22Rv1 (cell line): ENCODE data around the gene KRTAP5-2.
"Not testable (repeated sequence)": the region's sequence is repeated elsewhere in the genome, so short reads cannot be mapped to it uniquely, and the experiment has no call there.

ENCODE experiments used
- H3K27ac ChIP-seq: fragments of 450-650 bp; 2 replicates; pipeline ENCODE4 v1.5.1; 2017
- ZFX ChIP-seq: fragments of 450-650 bp; IDR thresholded peaks from 2 replicates; pipeline ENCODE4 v1.6.1; 2017; ENCODE audit warnings: antibody characterized with exemption, borderline replicate concordance
- TF ChIP-seq, protein P1 (sequence below): fragments of 450-650 bp; IDR thresholded peaks from 2 replicates; pipeline ENCODE4 v1.5.1; 2017; ENCODE audit warnings: mild to moderate bottlenecking

The KRTAP5-2 gene

GRCh38 chr11:1592628-1593027 is 5.5 kb downstream of the KRTAP5-2 start:
- no peak overlapping the region for H3K27ac ChIP-seq
- TF ChIP-seq, protein P1, sequence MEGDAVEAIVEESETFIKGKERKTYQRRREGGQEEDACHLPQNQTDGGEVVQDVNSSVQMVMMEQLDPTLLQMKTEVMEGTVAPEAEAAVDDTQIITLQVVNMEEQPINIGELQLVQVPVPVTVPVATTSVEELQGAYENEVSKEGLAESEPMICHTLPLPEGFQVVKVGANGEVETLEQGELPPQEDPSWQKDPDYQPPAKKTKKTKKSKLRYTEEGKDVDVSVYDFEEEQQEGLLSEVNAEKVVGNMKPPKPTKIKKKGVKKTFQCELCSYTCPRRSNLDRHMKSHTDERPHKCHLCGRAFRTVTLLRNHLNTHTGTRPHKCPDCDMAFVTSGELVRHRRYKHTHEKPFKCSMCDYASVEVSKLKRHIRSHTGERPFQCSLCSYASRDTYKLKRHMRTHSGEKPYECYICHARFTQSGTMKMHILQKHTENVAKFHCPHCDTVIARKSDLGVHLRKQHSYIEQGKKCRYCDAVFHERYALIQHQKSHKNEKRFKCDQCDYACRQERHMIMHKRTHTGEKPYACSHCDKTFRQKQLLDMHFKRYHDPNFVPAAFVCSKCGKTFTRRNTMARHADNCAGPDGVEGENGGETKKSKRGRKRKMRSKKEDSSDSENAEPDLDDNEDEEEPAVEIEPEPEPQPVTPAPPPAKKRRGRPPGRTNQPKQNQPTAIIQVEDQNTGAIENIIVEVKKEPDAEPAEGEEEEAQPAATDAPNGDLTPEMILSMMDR = no peak
- no peak for TF ChIP-seq ZFX

DNA sequence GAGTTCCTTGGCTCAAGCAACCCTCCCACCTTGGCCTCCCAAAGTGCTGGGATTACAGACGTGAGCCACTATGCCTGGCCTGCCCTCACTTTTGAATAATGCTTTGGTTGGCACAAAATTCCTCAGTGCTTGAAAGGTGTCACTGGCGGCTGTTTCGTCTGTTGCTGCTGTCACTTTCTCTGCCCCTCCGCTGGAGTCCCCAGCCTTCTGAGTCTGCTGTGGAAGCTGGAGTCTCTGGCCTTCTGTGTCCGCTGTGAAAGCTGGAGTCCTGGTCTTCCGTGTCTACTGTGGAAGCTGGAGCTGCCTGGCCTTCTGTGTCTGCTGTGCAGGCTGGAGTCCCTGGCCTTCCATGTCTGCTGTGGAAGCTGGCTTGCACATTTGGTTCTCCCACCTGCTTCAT is 8.1 kb downstream of the KRTAP5-2 start:
- no peak overlapping the region for H3K27ac ChIP-seq
- TF ChIP-seq ZFX = no peak
- TF ChIP-seq, protein P1 = no peak

GRCh38 chr11:1589191-1589963 is 8.7 kb downstream of the KRTAP5-2 start:
- not testable (repeated sequence) for H3K27ac ChIP-seq

DNA sequence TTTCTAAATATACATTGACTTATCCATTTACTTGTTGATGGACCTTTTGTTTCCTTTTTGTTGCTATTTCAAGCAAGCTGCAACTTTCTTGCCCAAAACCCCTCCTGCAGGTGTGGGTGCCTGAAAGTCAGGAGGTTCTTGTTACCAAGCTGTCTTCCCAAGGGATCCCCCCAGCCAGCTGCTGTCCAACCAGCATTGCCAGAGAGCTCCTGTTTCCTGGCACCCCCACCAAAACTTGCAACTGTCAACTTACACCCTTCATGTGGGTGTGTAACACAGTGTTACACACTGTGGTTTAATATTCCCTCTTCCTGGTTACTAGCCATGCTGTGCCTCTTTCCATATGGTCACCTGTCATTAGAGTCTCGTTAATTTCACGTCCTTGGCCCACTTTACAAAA is 11.4 kb downstream of the KRTAP5-2 start:
- H3K27ac ChIP-seq = no peak overlapping the region
- TF ChIP-seq, protein P1 = no peak
- no peak for TF ChIP-seq ZFX

DNA sequence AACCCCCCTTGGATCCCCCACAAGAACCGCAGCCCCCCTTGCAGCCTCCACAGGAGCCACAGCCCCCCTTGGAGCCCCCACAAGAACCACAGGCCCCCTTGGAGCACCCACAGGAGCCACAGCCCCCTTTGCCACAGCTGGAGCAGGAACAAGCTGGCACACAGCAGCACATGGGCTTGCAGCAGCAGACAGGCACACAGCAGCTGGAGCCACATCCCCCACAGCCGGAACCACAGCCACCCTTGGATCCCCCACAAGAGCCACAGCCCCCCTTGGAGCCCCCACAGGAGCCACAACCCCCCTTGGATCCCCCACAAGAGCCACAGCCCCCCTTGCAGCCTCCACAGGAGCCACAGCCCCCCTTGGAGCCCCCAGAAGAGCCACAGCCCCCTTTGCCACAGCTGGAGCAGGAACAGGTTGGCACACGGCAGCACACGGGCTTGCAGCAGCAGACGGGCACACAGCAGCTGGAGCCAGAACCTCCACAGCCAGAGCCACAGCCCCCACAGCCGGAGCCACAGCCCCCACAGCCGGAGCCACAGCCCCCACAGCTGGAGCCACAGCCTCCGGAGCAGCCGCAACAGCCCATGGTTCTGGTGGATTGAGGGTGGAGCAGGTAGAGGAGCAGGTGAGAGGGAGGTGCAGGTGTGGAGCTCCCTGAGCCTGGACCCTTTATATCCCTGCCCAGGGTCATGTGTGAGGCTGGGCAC is 13.3 kb downstream of the KRTAP5-2 start, which contains the start of gene KRTAP5-1:
Gene KRTAP5-1, minus strand, starts transcription at position 623 of the 710 bp plus-strand sequence. Its CDS starts 34 bp downstream, at position 589.
- H3K27ac ChIP-seq = not testable (repeated sequence)

DNA sequence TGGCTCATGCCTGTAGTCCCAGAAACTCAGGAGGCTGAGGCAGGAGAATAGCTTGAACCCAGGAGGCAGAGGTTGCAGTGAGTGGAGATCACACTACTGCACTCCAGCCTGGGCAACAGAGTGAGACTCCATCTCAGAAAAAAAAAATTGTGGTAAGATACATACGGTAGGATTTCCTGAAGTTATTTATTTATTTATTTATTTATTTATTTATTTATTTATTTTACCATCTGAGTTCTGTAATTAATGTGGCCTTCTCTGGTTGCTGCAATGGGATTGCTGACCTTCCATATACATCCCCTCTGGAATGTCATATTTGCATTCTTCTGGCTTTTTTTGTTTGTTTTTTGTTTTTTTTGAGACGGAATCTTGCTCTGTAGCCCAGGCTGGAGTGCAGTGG is 15.2 kb downstream of the KRTAP5-2 start:
- not testable (repeated sequence) for H3K27ac ChIP-seq

DNA sequence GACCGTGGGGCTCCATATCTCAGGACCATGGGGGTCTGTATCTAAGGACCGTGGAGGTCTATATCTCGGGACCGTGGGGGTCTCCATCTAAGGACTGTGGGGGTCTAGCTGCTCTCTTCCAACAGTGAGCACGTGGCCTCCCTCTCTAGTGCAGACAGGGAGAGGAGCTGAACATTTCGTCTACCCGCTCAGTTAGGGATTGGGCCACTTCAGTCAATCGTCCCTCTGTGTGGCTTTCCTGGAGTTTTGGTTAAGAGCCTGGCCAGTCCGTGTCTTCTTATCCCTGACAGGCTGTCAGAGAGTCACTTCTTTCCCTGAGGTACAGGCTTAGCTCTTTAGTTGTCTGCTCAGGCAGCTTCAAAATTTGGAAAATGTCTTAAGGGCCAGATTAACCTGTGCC is 16.1 kb downstream of the KRTAP5-2 start:
- no peak for TF ChIP-seq ZFX
- TF ChIP-seq, protein P1 = no peak
- no peak overlapping the region for H3K27ac ChIP-seq

GRCh38 chr11:1576825-1577224 is 21.3 kb downstream of the KRTAP5-2 start:
- no peak for TF ChIP-seq ZFX
- TF ChIP-seq, protein P1 = no peak

GRCh38 chr11:1575756-1576155 is 22.3 kb downstream of the KRTAP5-2 start:
- not testable (repeated sequence) for H3K27ac ChIP-seq

More at GRCh38 chr11:1576825-1577224, 21.3 kb downstream of the KRTAP5-2 start:
- no peak overlapping the region for H3K27ac ChIP-seq
